Muscle of arm (tissue), 12 donors: Measurements from ENCODE around the gene CELF4. TPM values are rescaled to one million over a fixed set of nuclear protein-coding genes. Genes with fewer than 3 reads are reported as not detected.

Source experiments
- DNase-seq: peaks from one replicate; pipeline ENCODE4 v3.0.0-alpha.2; 2013
- polyA plus RNA-seq, 12 donors: library from polyadenylated mRNA; unstranded; fragments of 120-200 nt; gene quantifications; one replicate each; pipeline ENCODE4 v1.2.1, GENCODE V29; 2013; ENCODE audit not compliant: insufficient read length in 12 of 12

Gene CELF4
- polyA plus RNA-seq, 12 donors = 0.53 to 9.5 (median 1.1) TPM; not detected in 1

DNA sequence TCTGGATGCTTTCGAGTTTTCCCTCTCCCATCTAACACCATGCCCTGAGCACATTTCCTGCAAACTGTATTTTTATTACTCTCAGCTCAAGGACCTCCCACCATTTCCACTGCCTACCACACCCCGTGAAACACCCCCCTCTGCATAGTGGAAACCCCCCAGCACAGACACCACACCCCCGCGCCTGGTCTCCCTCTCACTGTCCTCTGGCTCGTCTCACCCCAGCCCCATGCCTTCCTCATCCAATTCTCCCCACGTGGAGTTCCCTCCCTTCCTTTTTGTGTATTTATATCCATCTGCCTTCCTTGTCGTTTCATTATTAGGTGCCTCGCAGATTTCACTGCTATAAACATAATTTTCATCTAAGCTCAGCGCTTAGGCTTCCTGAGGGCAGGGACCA is 307.5 kb downstream of the CELF4 start:
- no peak for DNase-seq

- DNase-seq = no peak
Observed at GRCh38 chr18:37254973-37255372, 310.6 kb downstream of the CELF4 start.

DNA sequence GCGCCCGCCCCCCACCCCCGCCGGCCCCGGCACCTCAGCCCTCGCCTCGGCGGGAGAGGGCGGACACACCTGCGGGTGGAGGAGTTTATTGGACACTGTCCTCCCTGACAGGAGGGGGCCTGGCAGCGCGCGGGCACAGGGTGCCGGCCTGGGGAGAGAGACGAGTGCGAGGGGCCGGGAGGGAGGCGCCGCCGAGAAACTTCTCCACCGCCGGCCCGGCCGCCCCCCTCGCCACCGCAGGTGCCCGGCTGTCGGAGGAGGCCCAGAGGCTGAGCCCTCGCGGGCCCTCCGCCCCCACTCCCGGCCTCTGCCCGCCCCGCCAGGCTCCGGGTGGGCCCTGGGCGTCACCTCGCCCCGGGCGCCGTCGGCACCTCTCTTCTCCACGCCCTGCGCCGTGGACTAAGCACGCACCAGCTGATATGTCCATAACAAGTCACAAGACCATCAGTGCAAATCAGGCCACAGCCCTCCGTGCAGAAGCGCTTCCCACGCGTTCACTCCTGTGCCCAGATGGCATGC is 311.3 kb downstream of the CELF4 start:
- no peak for DNase-seq

DNA sequence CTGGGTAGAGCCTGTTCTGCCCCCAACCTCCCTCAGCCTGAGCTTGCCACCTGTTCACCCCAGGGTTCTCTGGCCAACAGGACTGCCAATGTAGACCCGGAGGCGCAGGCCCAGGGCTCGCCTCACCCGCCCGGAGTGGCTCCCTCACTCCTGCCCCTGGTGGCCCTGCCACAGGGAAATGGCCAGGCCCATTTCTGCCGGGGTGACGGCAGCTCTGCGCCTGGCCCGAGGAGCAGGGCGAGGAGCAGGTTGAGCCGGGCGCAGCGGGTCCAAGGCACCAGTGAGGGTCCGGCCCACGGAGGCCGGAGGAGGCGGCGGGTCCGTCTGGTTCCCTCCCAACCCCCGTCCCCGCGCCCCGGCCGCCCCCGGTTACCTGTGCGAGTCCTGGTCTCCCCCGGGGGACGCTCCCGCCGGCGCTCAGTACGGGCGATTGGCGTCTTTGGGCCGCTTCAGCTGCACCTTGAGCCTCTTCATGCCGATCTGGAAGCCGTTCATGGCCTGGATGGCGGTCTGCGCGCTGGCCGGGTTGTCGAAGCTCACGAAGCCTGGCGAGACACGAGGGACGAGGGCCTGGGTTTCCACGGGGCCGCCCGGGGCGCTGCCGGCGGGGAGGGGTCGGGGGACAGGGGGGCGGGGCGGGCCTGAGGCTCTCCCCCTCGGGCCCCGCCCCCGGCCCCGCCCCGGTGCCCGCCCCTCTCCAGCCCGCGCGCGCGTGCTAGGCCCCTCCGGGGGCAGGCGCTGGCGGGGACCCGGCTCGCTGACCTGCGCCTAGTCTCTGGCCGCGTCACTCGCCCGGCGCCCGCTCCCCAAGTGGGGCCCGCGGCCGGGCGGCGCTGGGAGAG is 312.0 kb downstream of the CELF4 start:
- no peak for DNase-seq

- DNase-seq = no peak
Observed at GRCh38 chr18:37252854-37253393, 312.7 kb downstream of the CELF4 start.

DNA sequence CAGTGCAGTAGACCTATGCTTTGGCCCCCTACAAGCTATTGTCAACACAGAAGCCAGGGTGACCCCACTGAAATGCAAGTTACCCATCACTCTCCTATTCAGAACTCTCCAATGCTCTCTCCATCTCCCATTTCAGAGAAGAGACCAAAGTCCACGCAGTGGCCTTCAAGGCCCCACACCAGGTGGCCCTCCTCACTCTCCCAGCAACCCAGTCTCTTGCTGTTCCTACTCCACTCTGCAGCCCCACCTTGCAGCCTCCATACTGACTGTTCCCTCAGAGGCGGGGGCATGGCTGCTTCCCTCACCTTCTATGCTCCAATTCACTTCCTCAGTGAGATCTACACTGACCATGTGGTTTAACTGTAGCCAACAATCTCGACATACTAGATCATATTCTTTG is 313.3 kb downstream of the CELF4 start:
- no peak for DNase-seq

- no peak for DNase-seq
Observed at GRCh38 chr18:37251679-37252078, 313.9 kb downstream of the CELF4 start.

- no peak for DNase-seq
Observed at GRCh38 chr18:37249895-37250618, 315.5 kb downstream of the CELF4 start.

GRCh38 chr18:37249171-37249886 is 316.3 kb downstream of the CELF4 start:
- no peak for DNase-seq

DNA sequence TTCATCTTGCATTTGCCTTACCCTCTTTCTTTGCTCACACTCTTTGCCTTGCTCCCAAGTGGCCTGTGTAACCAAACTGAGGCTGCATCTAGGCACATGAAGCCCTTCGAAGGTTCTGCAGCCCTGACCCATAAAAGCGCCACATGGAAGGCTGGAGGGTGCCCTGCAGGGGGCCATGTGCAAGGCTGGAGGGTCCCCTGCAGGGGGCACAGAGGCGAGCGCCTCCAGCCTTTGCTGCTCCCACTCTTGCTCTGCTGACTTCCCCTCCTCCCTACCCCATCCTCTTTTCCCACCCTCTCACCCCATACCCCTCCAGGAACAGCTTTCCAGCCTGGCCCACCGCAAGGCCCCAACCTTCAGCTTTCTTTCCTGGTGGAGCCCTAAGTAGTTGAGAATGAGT is 317.3 kb downstream of the CELF4 start:
- DNase-seq = no peak

DNA sequence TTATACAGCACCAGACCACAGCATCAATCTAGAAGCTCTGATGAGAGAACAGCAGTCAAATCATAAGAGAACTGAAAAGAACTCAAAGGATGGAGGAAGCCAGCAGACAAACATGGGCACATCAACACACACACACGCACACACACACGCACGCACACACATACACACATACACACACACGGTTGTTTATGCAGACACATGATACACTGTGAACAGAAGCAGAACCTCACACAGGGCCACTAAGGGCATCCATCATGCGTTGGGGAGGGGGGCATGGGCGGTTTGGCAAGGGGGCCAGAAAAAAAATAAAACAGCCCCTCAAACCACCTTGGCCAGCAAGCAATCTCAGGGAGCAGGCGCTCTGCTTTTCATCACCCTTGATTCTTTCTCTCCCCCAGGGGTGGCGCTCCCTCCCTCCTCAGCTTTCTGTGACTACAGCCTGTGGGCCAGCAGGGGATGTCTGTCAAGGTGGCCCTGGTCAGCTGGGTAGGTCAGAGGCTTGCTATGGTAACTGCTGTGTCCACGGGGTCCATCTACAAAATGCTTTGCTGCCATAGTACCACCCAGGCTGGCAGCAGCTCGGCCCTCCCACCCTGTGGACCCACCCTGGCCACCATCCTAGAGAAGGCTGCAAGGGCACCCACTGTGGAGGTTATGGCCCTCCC is 318.0 kb downstream of the CELF4 start:
- no peak for DNase-seq

DNA sequence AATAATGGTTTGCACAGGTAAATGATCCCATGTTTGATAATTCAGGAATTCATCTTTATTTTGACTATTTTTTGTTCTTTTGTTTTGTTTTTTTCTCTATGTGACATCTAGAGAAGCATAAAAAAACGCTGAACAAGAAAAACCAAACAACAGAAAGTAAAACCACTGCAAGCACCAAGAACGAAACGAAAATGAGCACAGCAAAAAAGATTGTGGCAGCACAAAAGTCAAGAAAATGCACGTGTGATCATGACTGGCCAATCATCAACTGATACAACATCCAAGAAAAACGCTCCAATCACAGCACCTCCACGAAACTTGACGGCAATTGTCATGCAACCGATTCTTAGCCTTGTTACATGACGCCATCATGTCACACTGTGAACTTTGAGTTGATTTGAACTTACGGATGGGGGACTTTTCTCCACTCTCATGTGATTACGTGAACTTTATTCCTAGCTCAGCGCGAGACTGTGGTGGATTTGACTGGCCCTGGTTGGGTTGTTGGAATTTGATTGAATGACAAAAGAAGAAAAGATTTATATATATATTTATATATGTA is 318.7 kb downstream of the CELF4 start:
- DNase-seq = no peak

- DNase-seq = no peak
Observed at GRCh38 chr18:37244618-37245017, 321.0 kb downstream of the CELF4 start.

DNA sequence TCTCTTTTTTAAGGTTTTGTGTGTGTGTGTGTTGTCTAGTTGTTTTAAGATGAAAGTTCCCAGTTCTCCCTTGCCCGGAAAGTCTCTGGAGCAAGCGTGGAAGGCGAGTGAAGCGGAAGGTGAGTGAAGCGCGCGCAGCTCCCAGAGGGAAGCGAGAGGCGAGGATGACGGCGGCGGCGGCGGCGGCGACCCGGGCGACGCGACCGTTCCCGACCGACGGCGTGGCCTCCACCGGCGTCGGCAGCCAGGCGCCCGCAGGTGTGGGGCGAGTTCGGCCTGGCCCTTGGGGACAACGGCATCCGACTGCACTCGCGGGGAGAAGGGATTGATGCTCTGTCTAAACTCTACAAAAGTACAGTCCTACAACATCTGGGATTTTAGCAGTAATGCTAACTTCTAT is 321.9 kb downstream of the CELF4 start:
- no peak for DNase-seq

GRCh38 chr18:37242826-37243560 is 322.6 kb downstream of the CELF4 start:
- peak; percentile 25 for DNase-seq

DNA sequence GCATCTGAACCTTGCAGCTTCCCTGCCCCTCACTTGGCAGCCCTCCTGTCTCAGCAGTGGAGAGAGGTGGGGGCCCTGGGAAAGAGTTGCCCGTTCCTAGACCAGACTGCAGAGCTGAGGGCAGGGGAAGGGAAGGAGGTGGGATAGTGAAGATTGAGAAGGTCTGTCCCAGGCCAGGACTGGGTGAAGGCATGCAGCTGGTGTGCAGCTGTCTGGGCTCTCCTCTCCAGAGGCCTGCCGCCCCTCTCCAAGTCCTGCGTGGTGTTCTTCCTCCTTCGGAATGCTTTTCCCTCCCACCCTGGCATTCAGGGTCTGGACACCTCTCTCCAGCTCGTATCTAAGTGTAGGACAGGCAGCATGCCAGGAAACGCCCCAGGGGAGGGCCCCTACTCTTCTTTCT is 323.5 kb downstream of the CELF4 start:
- no peak for DNase-seq

- DNase-seq = no peak
Observed at GRCh38 chr18:37238282-37239108, 327.1 kb downstream of the CELF4 start.

DNA sequence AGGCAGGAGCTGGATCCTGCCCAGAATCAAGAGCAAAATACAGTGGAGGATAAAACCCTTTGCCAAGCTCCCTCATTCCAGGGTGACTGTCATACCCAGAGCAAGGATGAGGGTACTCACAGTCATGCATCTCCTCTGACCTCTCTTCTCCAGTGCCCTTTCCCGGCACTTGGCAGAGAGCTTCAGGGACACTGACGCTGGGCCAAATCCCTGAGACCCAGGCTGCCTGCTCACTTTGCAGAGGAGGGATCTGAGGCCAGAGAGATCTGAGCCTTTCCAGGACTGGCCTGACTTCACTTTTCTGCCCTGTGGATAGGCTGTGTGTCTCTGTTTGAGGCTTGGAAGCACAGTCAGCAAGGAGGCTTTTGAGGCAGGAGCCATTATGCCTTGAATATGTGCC is 330.0 kb downstream of the CELF4 start:
- no peak for DNase-seq

GRCh38 chr18:37231251-37231650 is 334.3 kb downstream of the CELF4 start:
- no peak for DNase-seq

DNA sequence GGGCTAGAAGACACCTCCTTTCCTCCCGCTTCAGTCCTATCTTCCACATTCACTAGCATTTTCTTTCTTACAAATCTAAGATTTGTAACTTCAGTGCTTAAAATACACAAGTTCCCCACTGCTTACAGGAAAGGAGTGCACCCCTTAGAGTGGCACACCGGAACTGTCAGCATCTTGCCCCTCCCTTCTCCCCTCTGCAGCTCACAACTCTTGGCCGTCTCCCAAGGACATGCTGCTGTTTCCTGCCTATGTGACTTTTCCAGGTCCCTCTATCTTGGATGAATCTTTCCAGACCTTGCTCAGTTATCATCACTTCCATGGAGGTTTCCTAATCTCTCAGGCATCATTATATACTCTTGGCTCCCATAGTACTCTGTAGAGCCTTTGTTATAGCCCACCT is 334.8 kb downstream of the CELF4 start:
- DNase-seq = no peak
